SK-N-SH (cell line): ENCODE results near the gene RASSF4.

ENCODE experiments used
- EZH2phosphoT487 ChIP-seq: fragments of 200-600 bp; sonication (generic); IDR thresholded peaks from 2 replicates; pipeline ENCODE4 v1.6.1; 2017; ENCODE audit warnings: low read depth, mixed run types, mild to moderate bottlenecking, antibody characterized with exemption, moderate library complexity, borderline replicate concordance
- FOXJ3 ChIP-seq: sonication (generic); formaldehyde crosslinking; IDR thresholded peaks from 2 replicates; pipeline ENCODE4 v1.5.1; 2020; ENCODE audit warnings: mild to moderate bottlenecking, missing genetic modification reagents
- MAX ChIP-seq: IDR thresholded peaks from 2 replicates; pipeline ENCODE4 v1.4.0; 2012; ENCODE audit warnings: low read depth
- POLR2AphosphoS5 ChIP-seq: IDR thresholded peaks from 2 replicates; pipeline ENCODE4 v1.6.1; 2012; ENCODE audit warnings: low read depth, low read length
- RCOR1 ChIP-seq: fragments of 150-350 bp; IDR thresholded peaks from 2 replicates; pipeline ENCODE4 v1.6.1; 2017; ENCODE audit warnings: antibody characterized with exemption, low read length
- REST ChIP-seq: IDR thresholded peaks from 2 replicates; pipeline ENCODE4 v1.6.1; 2012; ENCODE audit warnings: mild to moderate bottlenecking, low read depth, low read length, moderate library complexity
- RFX5 ChIP-seq: IDR thresholded peaks from 2 replicates; pipeline ENCODE4 v1.6.1; 2012; ENCODE audit warnings: mild to moderate bottlenecking, improper control_type of control experiment, low read length
- RXRA ChIP-seq: IDR thresholded peaks from 2 replicates; pipeline ENCODE4 v1.4.0; 2012; ENCODE audit warnings: low read depth, mild to moderate bottlenecking, borderline replicate concordance
- SMC3 ChIP-seq: IDR thresholded peaks from 2 replicates; pipeline ENCODE4 v1.6.1; 2012; ENCODE audit warnings: low read depth, low read length, improper control_type of control experiment
- TF ChIP-seq, protein P1 (sequence below): fragments of 150-350 bp; IDR thresholded peaks from 2 replicates; pipeline ENCODE4 v1.6.1; 2017; ENCODE audit warnings: antibody characterized with exemption, low read length, low read depth, borderline replicate concordance
- TF ChIP-seq, protein P2 (sequence below): fragments of 200-600 bp; sonication (generic); IDR thresholded peaks from 2 replicates; pipeline ENCODE4 v1.6.1; 2017; ENCODE audit warnings: antibody characterized with exemption, mild to moderate bottlenecking, moderate library complexity
- TF ChIP-seq, protein P3 (sequence below): IDR thresholded peaks from 2 replicates; pipeline ENCODE4; 2012
- TF ChIP-seq, protein P4 (sequence below): fragments of 150-350 bp; IDR thresholded peaks from 2 replicates; pipeline ENCODE4 v1.6.1; 2016; ENCODE audit warnings: mild to moderate bottlenecking, low read depth, low read length

DNA sequence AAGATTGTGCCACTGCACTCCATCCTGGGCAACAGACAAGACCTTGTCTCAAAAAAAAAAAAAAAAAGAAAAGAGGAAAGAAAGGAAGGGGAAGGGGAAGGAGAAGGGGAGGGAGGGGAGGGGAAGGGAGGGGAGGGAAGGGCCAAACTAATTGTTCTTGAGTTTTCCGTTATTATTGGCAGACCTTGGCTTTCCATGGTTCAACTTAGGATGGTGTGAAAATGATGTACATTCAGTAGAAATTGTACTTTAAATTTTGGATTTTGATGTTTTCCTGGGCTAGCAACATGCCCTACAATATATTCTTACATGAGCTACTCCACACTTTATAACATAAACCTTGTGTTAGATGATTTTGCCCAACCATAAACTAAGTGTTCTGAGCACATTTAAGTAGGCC is 49.7 kb upstream of the RASSF4 start:
- TF ChIP-seq RXRA = no peak
- TF ChIP-seq, protein P1, sequence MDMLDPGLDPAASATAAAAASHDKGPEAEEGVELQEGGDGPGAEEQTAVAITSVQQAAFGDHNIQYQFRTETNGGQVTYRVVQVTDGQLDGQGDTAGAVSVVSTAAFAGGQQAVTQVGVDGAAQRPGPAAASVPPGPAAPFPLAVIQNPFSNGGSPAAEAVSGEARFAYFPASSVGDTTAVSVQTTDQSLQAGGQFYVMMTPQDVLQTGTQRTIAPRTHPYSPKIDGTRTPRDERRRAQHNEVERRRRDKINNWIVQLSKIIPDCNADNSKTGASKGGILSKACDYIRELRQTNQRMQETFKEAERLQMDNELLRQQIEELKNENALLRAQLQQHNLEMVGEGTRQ = no peak
- TF ChIP-seq SMC3 = no peak
- TF ChIP-seq RFX5 = no peak
- TF ChIP-seq, protein P2, sequence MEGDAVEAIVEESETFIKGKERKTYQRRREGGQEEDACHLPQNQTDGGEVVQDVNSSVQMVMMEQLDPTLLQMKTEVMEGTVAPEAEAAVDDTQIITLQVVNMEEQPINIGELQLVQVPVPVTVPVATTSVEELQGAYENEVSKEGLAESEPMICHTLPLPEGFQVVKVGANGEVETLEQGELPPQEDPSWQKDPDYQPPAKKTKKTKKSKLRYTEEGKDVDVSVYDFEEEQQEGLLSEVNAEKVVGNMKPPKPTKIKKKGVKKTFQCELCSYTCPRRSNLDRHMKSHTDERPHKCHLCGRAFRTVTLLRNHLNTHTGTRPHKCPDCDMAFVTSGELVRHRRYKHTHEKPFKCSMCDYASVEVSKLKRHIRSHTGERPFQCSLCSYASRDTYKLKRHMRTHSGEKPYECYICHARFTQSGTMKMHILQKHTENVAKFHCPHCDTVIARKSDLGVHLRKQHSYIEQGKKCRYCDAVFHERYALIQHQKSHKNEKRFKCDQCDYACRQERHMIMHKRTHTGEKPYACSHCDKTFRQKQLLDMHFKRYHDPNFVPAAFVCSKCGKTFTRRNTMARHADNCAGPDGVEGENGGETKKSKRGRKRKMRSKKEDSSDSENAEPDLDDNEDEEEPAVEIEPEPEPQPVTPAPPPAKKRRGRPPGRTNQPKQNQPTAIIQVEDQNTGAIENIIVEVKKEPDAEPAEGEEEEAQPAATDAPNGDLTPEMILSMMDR = no peak
- no peak for TF ChIP-seq RCOR1
- TF ChIP-seq, protein P3, sequence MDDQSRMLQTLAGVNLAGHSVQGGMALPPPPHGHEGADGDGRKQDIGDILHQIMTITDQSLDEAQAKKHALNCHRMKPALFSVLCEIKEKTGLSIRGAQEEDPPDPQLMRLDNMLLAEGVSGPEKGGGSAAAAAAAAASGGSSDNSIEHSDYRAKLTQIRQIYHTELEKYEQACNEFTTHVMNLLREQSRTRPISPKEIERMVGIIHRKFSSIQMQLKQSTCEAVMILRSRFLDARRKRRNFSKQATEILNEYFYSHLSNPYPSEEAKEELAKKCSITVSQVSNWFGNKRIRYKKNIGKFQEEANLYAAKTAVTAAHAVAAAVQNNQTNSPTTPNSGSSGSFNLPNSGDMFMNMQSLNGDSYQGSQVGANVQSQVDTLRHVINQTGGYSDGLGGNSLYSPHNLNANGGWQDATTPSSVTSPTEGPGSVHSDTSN = no peak
- TF ChIP-seq REST = no peak
- no peak for TF ChIP-seq EZH2phosphoT487
- TF ChIP-seq FOXJ3 = no peak
- no peak for TF ChIP-seq MAX
- TF ChIP-seq POLR2AphosphoS5 = no peak
- TF ChIP-seq, protein P4, sequence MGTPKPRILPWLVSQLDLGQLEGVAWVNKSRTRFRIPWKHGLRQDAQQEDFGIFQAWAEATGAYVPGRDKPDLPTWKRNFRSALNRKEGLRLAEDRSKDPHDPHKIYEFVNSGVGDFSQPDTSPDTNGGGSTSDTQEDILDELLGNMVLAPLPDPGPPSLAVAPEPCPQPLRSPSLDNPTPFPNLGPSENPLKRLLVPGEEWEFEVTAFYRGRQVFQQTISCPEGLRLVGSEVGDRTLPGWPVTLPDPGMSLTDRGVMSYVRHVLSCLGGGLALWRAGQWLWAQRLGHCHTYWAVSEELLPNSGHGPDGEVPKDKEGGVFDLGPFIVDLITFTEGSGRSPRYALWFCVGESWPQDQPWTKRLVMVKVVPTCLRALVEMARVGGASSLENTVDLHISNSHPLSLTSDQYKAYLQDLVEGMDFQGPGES = no peak
